ENCODE results near the gene UPK2. TPM values are rescaled to one million over a fixed set of nuclear protein-coding genes. Genes with fewer than 3 reads are reported as not detected.

Gene UPK2
- total and polyA plus RNA-seq, 2 of the 13 experiments (the other 11 are each of a cell fraction or from before 2014, with no cell fraction given) = not detected

GRCh38 chr11:118984825-118985224, 28.7 kb downstream of the UPK2 start:
- in situ Hi-C loops (cut with HindIII; ENCODE audit: extremely low pct_ligation_motif_present, low pct_unique_long_range_greater_than_20kb) (no loop called here), intact Hi-C loops (cut with micrococcal nuclease; ENCODE audit: unreplicated experiment) (no loop called here)
- H2AFZ ChIP-seq (ENCODE audit: low read length) = no peak overlapping the region
- H4K20me1 ChIP-seq (ENCODE audit: insufficient read depth, low read length) = no peaks in the 10 kb centered on the region
- WGBS (ENCODE audit: low lambda C conversion rate) = 86% methylated on average over 2 of the region's 2 CpGs
- no peaks in the 10 kb centered on the region for H3K79me2 ChIP-seq (ENCODE audit: insufficient read depth, low read length)
- no peak for TF ChIP-seq ZNF530 (CRISPR knock-in tag; IDR thresholded peaks at IDR 0.05; ENCODE audit: low read depth)
- no peak for TF ChIP-seq ZNF580 (CRISPR knock-in tag; IDR thresholded peaks at IDR 0.05; ENCODE audit: borderline replicate concordance, low read depth)
- no peak for TF ChIP-seq RORA (CRISPR knock-in tag; IDR thresholded peaks at IDR 0.05)
- TF ChIP-seq ZNF468 (CRISPR knock-in tag; IDR thresholded peaks at IDR 0.05) = no peak
- TF ChIP-seq MYPOP (CRISPR knock-in tag; IDR thresholded peaks at IDR 0.05) = no peak
- no peak for TF ChIP-seq CREB3 (CRISPR knock-in tag; IDR thresholded peaks at IDR 0.05)
- TF ChIP-seq ZNF143 (CRISPR knock-in tag; IDR thresholded peaks at IDR 0.05) = no peak
- no peak for TF ChIP-seq ZFAT (CRISPR knock-in tag; conservative IDR thresholded peaks at IDR 0.05)
- ChIA-PET POLR2A (no interaction called here), CTCF (ENCODE audit: low intra/inter-chr PET ratio, low total read pairs) (no interaction called here)
- H3K27ac ChIP-seq (ENCODE audit: extremely low read length, insufficient read depth, low read length) = no peak overlapping the region
- no peaks in the 10 kb centered on the region for H3K4me1 ChIP-seq (ENCODE audit: insufficient read depth, low read length)
- no TSS peak for BruUV-seq (replicated peaks)
- no peak overlapping the region for H3K4me2 ChIP-seq (ENCODE audit: low read depth, low read length)
- H3K27me3 ChIP-seq (ENCODE audit: control insufficient read depth in 1 of 2, insufficient read depth in 2 of 2, low read length in 2 of 2) = peaks cover 0 to 9% of the 10 kb centered on the region in 2 experiments; a peak in 2 of 5 replicates
- H3K9ac ChIP-seq (ENCODE audit: insufficient read depth, low read depth, low read length) = no peak overlapping the region
- no peaks in the 10 kb centered on the region for H3K9me3 ChIP-seq (ENCODE audit: low read length)
- ATAC-seq (no peak; the same call in 1 of the 3 replicates), DNase-seq (ENCODE audit: low spot score) (no peak), FAIRE-seq (no peak)
- H3K36me3 ChIP-seq (replicated peaks in 1 of 2; ENCODE audit: control insufficient read depth in 1 of 2, insufficient read depth in 2 of 2, low read length in 2 of 2) = no peaks in the 10 kb centered on the region
- H3K4me3 ChIP-seq (replicated peaks in 1 of 3; ENCODE audit: insufficient read depth in 1 of 3, low read depth in 2 of 3, low read length in 3 of 3) = no peak overlapping the region

Measured in HepG2 (cell line).